ENCODE measurements around the gene GRID1. TPM values are rescaled to one million over a fixed set of nuclear protein-coding genes. Genes with fewer than 3 reads are reported as not detected.

The GRID1 gene
- total RNA-seq, 1 donor from 2014 or later: 2.7 TPM

DNA sequence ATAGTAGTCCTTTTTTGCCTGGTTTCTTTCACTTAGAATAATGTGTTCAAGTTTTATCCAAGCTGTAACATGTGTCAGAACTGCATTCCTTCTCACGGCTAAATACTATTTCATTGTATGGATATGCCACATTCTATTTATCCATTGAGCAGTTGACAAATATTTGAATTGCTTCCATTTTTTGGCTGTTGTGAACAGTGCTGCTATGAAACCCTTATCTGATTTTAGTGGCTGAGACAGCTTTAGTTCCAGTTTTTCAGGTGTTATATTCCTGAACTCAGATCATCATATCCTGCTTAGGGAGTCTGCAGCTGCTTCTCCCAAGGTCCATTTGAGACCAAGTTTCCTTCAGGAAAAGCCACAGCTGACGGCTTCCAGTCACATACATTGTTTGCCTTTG is 339.2 kb downstream of the GRID1 start:
- no peak for DNase-seq

DNA sequence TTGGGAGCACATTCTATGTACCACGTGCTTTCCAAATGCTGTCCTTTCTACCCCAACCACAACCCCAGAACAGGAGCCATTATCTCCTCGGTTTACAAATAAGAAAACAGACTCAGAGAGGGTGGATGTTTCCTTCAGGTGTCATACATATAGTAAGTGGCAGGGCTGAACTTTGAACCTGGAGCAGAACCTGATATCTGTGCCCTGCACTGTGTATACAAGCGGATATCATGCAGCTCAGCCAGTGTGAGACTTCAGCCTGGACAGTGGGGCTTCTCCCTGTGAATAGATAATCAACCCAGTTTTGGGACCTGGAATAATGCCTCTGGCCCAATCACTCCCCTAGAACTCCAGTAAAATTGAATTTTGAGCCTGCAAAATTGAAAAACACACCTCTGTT is 341.1 kb downstream of the GRID1 start:
- no peak for DNase-seq

DNA sequence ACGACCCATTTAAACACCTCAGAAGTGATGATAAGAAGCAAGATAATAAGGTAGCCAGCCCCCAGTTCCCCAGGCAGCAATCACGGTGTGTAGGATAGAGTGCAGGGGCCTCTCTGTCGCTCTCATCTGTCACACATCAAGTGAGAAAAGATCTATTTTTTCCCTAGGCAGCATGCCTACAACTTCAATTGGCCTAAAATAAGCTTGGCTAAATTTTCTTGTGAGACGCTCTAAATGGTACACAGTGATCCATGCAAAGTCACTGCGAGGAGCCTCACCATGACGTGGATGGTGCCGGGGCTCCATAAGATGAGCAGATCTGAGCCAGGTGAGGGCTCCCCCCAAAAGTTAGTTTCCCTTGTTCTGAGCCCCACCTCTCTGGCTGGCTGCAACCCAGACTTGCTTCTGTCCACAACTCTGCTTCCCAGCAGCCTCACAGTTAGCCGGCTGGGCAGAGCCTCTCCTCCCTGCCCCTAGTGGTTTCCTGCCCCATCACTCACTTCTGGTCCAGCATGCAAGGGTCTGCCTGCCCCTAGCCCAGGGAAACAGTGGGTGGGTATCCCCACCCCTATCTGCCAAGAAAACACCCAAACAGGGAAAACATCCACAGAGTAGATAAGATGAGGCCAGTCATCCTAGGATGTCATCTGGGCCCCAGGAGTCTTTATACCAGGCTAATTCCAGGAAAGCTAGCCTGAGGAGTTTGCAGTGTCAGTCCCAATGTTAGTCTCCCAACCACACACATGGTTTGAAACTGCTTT is 342.1 kb downstream of the GRID1 start:
- DNase-seq: no peak

DNA sequence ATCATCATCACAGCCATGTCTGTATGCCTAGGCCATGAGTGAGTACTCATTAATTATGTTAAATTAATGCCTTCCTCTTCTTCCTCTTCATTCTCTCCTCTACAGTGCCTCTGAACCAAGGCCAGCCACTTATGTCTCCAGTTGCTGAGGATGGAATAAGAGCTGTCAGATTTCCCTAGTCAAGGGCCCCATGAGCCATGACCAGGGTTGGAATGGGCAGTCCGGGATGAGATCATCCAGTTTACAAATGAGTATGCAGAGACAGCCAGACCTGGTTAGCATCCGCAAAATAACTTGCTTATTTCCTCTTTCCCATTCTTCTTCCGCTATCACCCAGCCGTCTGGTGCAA is 342.7 kb downstream of the GRID1 start:
- DNase-seq: no peak

DNA sequence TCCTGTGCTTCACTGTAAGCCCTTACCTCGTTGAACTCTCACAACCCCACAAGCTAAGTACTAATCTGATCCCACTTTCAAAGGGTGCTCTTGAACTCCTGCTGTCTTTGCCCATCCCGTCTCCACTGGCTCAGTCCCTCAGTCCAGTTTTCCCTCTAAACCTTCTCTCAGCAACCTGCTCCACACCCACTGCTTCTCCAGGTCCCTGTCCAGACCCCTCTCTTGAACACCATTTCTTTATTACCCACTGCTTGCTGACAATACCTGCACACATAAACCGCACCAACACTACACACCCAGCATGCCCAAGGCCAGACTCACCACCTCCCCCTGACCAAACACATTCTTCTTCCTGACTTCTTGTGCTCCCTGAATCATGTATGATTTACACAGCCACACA is 343.3 kb downstream of the GRID1 start:
- DNase-seq: no peak

DNA sequence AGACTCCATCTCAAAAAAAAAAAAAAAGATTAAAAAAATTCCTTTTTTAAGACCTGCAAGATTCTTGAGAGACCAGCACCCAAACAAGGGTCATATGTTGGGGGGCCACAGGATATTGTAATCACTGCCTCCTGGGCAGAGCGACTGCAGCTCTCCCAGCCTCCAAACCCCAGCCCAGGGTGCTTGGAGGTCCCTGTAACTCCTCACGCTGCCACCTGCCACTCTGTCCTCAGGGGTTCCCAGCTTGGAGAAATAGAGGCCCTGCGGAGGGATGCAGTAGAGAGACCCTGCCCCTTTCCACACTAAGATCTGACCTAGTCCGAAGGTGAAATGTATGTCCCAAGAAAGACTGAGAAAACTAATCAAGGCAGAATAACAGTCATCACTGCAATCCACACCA is 343.7 kb downstream of the GRID1 start:
- DNase-seq: no peak

DNA sequence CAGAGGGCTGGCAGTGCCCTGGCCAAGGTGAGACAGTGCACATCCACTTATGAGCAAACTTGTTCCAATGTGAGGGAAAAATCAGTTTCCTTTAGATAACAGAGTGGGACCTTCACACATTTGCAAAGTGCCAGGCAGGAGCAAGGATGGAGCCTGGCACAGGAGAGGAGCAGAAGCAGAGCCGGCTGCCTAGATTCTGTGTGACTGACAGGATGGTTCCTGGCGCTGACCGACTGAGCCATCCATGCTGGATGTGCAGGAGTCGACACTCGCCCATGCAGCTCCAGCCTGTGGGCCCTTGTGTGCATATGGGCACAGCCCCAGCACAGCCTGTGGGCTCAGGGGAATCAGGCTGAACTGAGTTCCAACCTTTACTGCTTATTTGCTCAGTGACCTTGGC is 346.5 kb downstream of the GRID1 start:
- no peak for DNase-seq

DNA sequence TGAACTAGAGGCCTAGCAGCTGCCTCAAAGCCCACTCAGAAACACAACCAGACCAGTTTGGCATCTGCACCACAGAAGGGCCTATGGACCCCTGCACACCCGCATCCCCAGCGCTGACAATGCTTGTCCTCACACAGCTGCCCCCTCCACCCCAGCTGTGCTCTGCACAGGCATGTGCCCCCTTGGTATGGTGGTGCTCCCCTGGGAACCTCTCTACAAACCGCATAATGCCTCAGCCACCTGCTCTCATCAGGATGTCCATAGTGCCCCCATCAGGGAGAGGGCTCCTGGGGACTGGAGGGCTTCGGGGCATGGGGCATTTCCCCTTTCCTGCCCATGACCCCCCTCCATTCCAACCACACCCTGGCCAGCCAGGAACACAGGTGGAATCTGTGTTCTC is 347.5 kb downstream of the GRID1 start:
- no peak for DNase-seq

DNA sequence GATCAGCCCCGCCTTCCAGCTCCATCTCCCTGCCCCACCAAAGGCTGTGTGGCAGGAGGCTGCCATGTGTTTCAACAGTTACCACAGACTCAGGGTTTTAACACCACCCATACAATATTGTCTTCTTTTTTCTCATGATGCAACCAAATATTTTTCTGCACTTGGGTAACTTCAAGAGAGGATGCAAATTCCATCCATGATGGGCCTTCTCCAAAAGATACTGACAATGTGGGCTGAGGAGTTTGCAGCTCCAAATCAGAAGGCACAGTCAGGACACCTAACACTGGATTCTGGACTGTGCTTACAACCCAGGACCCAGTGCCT is 347.9 kb downstream of the GRID1 start:
- DNase-seq: no peak

DNA sequence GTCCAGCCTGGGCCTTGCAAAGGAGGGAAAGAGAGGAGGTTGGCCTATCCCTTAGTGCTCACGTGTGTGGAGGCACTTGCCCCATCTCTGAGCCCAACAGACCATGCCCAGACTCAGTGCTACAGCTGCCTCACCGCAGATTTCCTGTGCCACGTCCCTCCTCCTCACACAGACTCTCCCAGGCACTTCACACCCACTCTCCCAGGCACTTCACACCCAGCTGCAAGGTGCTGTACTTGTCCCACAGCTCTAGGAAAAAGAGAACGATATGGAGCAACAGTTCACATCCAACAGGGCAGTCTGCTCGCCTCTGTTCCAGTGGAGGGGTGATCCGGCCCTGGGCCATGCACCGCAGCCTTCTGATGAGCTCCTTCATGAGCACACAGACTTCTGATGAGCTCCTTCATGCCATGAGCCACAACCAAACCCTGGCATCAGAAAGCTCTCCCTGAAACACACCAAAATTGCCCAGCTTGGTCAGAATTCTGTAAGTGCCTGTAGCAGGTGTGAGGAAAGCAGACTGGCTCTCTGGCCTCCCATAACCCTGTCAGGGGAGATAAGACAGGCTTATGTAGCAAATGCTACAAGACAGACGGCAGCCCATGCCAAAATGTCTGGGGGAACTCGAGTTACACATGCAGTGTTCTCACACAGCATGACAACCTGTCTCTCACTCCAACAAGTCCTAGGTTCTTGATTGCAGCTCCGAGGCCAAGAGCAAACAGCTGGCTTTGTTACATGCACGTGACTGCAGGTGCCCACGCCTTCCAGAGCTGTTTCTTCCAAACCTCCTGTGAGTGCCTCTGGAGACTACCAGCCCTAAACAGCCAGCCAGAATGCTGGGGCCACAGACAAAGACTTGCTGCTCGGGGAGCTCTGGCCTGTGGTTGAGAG is 348.5 kb downstream of the GRID1 start:
- DNase-seq: no peak

DNA sequence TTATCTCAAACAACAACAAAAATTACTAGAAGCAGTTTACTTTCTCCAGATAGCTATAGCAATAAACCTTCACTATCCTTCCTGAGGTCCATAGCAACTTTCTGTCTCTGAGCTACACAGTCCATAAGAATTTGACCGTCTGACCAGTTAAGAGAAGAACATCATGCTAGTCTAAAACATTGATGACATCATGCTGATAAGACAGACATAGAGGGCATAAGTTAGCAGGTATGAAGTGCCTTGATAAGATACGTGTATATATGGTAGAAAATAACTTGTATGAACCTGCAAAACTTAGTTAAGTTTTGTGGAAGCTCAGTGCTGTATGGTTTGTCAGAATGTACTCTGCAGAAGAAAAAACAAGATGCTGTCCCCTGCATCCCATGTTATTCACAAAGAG is 353.0 kb downstream of the GRID1 start:
- no peak for DNase-seq

DNA sequence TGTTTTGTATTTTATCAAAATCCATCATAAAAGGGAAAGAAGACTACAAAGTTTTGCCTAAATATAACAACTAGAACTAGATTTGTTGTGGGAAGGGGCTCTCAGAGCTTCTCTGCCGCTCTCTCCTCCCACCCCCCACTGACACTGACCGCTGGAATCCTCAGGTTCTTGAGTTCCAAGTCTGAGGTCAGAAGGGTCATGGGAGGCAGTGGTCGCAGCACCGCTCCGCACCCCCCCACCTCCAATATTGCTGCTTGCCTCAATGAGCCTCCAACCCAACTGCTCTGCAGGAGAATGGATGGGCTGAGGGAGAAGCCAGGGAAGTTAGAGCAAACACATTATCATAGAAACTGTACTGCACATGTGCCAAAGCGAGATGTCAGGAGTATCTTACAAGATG is 359.4 kb downstream of the GRID1 start:
- DNase-seq: no peak

DNA sequence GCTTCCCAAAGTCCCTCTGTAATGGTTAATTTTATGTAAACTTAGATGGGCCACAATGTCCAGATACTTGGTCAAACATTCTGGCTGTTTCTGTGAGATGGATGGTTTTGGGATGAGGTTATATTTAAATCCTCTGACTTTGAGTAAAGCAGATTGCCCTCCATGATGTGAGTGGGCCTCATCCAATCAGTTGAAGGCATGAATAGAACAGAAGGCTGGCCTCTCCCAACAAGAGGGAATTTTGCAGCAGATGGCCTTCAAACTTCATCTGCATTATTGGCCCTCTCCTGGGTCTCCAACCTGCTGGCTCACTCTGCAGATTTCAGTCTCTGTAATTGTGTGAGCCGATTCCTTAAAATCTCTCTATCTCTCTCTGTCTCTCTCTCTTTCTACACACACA is 362.3 kb downstream of the GRID1 start:
- DNase-seq: no peak

DNA sequence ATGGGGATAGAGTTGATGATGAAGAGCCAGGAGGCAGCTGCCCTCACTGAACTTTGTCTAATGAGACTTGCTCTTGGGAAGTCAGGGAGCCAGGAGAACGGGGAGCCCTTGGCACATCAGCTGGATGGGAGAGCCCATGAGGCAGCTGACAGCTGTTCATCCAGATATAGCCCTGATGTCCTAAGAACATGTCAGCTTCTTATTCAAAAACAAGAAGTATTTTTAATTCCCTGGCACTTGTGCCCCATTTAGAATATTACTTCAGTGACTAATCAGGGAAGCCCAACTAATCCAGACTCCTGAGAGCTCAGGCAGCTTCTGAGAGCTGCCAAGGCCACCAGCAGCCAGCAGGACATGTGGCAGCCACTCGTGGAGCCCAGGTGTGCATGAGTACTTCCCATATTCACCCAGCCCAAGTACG is 363.4 kb downstream of the GRID1 start:
- DNase-seq: no peak

DNA sequence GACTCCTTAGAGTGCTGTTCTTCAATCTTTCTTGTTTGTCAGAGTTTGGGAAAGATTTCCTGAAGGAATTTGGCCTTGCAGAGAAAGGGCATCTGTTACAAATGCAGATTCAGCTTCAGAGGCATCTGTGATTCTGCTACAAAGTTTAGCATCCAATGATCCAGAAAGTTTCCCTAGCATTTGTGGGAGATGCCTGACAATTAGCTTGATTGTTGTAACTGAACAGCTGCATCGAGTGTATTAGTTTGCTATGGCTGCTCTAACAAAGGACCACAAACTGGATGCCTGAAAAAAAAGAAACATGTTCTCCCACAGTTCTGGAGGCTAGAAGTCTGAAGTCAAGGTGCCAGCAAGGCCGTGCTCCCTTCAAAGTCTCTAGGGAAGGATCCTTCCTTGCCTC is 365.1 kb downstream of the GRID1 start:
- DNase-seq: no peak

DNA sequence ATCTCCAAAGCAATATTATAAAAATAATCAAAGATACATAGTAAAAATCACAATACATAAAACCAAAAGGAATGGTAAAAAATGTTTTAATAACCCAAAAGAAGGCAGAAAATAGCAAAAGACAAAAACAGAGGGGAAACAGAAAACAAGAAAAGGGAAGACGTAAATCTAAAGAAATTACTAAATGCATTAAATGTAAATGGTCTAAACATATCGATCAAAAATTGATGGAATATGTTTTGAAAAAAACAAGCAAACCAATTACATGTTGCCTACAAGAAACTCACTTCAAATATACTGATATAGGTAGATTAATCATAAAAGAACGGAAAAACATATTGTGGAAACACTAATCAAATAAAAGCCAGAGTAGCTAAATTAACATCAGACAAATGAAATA is 369.1 kb downstream of the GRID1 start:
- DNase-seq: no peak

DNA sequence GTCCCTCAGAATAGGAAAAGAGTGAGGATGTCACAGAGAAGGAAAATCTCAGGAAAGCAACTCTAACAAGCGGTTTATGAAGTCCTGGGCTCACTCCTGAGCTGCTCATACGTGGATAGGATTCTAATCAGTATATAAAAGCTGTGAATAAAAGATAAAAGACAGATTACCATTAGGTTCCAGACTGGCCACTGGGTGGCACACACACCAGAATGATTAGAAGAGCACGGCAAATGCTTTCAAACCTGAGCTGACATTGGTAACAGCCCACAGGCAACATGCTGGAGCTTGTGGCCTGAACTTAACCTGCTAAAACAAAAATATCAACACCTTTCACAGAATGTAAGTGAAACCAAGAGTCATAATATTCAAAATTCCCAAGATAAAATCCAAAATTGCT is 370.8 kb downstream of the GRID1 start:
- DNase-seq: no peak

DNA sequence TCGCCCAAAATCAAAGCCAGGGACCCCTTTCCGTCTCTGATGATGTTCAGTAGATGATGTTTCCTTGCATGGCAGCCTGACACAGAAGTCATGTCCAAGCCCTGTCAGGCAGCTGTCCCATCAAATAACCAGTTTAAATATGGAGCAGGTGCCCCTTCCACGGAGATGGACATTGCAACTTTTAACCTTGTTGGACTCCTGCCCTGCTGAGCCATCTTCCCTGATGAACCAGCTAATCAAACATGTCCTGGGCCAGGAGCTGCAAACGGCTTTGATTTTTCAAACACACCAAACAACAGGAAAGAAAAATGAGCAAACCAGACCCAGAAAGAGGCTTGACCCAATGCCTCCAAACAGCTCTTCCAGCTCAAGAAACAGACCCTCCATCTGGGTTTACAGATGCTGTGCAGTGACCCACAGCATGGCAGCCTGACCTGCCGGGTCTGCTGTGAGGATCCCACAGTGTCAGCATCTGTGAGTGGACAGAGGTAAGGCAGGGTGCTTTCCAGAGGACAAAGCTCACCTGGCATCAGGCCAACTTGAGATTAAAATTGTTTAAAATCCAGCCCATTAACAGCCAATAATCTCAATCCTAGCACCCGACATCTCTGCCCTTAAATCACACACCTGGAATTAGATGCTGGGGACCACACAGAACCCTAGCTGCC is 372.6 kb downstream of the GRID1 start:
- DNase-seq: no peak

DNA sequence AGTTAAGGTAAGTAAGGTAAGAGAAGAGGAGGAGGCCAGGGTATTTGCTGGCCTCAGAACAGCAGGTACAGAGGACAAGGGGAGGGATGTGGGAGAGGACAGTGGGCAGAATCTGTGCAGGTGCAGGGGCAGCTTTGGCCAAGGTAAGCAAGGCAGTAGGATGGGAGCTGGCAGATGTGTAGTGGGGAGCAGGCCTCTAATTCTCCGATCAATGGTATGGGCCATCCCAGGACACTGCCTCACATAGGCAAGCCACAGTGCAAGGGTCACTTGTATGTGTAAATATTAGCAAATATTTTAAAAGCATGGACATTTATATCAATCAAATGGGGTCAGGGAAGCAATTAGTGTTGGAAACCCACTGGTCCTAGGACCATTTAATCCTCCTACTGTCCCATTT is 373.5 kb downstream of the GRID1 start:
- DNase-seq: no peak

DNA sequence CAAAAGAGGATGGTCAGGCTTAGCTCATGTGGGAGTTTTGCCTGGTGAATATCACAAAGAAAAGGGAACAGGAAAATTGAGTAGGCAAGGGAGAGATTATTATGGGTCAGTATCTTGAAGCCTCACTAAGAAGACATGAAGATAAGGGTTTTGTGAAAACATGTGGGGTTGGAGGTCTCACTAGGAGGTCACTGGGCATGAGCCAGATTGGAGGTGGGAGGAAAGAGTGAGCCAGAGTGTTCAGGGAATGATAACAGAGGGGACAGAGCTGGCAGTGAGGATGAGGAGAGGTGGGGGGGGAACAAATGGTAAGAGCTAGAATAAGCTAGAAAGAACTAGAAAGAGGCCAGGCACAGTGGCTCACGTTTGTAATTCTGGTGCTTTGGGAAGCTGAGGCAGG is 374.3 kb downstream of the GRID1 start:
- no peak for DNase-seq

DNA sequence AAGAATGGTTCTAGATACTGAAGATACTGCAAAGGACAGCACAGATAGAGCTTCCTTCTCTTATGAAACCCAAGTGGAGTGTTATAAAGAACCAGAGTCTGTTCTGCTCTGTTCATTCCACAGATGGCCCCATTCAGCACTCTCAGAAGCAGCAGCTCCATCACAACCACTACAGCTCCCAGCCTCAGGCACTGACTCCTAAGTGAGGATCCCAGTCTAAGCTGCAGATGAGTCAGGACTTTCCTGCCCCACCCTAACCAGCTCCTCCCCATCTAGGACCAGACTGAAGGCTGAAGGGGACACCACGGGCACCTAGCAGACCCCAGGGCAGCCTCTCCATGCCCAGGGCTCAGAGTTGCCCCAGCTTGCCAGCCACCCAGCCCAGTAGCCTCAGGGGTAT is 379.8 kb downstream of the GRID1 start:
- no peak for DNase-seq

DNA sequence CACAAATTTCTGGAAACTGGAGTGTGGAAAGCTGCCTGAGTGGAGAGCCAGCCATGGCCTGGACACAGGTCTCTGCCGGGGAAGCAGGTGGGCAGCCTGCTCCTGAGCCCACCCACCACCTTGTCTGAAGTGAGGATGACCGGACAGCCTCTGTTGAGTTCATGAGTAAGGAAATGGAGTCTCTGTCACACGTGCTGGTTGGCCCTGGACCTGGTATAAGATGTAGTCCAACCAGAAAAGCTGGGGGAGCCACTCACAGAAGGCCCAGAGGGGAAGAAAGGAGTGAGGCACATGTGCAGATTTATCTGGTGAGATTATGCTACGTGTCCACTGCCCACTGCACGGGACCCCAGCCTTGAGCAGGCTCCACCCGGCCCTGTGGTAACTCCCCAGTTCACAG is 383.5 kb downstream of the GRID1 start:
- DNase-seq: no peak

DNA sequence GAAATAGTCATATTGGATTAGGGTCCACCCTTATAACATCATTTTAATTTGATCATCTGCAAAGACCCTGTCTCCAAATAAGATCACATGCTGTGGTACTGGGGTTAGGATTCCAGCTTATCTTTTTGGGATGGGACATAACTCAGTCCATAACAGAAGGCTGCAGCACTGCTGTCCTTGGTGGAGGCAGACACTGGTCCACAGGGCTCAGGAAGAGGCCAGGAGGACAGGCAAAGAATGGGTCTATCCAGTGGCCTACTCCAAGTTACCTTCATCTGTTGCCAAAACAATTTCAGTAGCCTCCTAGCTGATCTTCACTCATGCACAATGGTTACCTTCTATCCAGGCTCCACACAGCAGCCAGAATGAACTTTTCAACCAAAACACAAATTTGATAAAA is 387.0 kb downstream of the GRID1 start:
- DNase-seq: no peak
